SKM-1 treated with dmso at 0.1 percent for 144 hours (cell line): ENCODE data around the gene SP8.
A peak's percentile ranks its signal among the peaks of the same experiment; 100 is the strongest.
"Not testable (repeated sequence)": the region's sequence is repeated elsewhere in the genome, so short reads cannot be mapped to it uniquely, and the experiment has no call there.

Experiments
- DNase-seq: peaks from one replicate; lab custom pipeline; 2025; ENCODE audit not compliant: unreplicated experiment; lab: John Stamatoyannopoulos, UW

The SP8 gene

DNA sequence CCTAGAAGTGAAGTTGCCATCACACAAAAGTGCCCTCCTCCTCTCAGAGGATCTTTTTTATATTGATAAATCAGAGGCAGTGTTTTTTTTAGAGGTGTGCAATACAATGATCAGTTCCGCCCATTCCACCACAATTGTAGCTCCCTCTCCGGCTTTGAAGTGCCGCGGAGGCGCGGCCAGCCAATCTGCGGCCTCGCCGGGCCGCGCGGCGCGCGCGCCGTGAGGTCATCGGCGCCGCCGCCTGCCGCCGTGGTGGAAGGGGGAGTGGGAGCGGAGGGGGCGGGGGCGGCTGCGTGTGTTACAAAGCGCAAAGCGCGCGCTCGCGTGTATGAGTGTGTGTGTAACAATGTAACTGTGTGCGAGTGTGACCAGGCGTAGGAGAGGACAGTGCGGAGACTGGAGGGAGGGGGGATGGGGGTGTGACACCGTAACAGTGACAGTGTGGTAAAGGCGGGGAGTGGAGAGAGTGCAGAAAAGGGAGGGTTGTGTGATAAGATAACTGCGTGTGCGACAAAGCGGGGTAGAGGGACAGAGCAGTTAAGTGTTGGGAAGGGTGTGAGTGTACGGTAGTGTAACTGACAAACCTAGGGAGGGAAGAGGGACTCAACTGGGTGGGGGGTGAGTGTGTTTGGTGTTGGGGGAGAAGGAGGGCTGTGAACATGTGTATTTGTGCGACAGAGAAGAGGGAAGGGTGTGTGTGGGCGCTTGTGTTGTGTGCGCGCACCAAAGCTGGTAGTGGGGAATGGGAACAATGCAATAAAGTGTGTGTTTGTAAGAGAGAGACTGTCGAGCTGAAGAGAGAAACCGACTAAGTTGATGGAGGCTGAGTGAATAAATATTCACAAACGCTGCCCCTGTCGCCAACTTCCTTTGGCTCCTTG, at the start of gene SP8:
Gene SP8, minus strand, starts transcription at position 108 of the 881 bp plus-strand sequence. Its CDS starts 88 bp downstream, at position 20.
- no peak for DNase-seq

DNA sequence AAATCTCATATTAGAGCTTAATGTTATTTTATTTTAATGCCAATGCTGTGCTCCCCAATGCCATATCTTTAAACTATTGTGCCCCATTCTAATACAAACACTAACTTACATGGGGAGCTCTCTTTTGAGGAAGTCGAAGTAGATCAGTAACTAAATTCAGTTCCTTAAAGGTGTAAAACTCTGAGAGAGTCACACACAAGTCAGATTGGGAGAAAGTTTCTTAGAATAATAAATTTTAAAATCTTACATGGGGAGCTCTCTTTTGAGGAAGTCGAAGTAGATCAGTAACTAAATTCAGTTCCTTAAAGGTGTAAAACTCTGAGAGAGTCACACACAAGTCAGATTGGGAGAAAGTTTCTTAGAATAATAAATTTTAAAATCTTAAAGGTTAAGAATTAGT, 49.7 kb upstream of the SP8 start:
- not testable (repeated sequence) for DNase-seq

DNA sequence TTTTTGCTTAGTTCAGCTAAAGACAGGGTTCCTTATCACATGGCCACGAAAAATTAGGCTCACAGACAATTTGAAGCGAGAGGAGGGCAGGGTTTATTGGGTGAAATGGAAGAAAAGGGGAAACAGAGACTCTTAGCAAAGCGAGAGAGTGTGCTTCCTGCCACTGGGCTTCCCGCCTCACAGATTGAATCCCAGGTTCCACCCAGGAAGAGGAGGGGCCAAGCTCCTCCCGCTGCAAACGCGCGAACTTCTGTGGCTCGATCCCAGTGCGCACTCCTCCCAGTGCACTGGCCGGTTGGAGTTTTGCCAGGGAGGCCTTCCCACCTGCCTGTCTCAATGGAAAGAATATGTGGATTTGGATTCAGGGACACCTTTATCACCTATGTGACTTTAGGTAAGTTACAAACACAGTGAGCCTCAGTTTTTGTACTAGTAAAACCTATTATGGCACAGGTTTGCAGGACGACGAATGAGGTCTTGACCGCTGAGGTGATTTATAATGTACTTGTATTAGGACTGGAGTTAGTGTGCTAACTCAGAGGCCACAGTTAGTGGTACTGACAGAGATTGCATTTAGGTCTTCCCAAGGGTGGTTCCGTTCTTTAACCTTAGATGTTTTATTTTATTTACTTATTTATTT, 48.5 kb upstream of the SP8 start:
- DNase-seq = no peak

DNA sequence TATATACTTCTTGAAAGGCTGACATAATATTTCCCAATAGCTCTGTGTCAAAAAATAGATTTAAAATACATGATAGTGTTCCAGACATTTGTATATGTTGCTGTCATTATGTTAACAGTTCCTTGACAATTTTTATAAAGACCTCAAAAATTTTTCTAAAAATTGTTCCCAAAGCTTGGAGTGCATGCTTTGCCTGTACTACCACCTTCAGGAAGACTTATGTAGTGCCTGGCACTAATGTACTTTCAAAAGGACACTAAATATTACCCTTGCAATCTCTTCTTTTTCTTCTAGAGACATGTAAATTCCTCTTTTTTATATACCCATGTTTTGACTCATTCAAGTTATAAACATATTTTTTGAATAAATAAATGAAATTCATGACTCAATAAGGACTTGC, 48.0 kb upstream of the SP8 start:
- DNase-seq = no peak

DNA sequence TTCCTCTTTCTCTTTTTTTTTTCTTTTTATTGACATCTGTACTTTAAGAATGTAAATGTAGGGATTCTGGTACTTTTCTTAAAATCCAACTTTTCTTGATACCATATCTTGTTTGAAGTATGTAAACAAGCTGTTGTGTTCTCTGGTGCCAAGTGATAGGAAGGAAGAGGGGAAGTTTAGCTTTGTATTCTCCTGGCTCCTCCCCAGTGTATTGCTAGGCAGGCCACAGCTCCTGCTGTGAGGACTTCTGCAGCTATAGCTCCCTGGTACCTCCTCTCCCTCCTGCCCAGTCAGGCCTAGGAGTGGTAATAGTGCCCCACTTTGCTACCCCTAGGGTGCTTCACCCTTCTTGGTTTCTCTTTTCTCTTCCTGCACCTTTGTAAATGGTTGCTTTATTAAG, 45.3 kb upstream of the SP8 start:
- DNase-seq = no peak

DNA sequence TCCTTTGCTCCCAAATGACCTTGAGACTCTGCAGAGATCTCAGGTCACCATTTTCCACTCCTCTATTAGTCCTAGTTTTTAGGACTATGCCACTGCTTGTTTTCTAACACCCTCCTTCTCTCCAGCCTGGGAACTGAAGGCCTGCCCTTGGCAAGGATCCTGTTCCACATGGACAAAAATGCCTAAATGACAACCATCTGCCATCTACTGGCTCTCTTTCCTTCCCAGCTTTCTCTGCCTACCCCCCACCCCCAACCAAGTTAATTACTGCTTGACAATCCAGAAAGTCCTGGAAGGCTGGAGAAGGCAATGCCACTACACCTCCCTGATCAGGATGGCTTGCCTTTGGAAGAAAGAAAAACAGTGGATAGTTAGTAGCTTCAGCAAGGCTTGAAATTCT, 44.8 kb upstream of the SP8 start:
- DNase-seq = no peak

DNA sequence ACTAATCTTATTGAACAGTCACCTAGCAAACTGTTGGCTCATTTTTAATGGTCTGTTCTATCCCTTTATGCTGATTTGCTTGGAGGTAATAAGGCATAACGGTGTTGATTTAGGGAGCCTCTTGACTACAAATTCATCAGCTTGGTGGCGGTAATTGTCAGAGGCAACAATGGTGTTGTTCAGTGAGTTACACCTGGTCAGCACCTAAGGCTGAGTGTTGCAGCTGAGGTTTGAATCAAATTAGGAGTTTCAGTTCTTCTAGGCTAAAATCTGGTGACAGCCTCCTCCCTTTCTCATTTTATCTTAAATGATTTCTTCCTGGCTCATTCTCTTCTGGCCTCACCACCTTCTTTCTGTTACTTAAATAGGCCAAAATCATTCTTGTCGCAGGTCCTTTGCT, 42.3 kb upstream of the SP8 start:
- DNase-seq = no peak

DNA sequence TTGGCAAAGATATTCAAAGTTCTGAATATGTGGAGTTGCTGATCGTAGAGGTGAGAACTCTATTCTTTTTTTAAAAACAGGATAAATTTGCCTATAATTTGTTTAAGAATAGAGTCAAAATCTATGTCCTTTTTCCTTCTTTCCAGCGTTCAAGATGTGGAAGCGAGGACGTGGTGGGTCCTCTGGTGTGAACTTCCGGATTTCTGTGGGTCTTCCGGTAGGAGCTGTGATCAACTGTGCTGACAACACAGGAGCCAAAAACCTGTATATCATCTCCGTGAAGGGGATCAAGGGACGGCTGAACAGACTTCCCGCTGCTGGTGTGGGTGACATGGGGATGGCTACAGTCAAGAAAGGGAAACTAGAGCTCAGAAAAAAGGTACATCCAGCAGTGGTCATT, 40.5 kb upstream of the SP8 start:
- DNase-seq = no peak

DNA sequence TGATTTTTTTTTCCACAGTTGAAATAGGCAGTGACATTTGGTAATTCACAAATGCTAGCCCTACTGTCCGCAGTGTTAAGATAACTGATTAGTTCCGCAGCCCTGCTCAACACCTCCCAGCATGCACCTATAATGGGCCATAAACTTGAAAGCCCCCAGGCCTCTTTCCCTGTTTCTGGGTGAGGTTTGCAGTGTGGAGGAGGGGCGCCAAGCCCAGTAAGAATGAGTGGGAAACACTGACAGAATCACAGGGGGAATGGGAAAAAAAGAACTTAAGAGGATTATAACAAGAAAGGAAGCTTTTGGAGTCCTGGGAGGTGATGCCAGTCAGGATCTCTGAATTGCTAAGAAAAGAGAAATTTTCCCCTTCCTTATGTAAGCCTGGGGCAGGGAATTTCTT, 39.6 kb upstream of the SP8 start:
- DNase-seq = no peak

DNA sequence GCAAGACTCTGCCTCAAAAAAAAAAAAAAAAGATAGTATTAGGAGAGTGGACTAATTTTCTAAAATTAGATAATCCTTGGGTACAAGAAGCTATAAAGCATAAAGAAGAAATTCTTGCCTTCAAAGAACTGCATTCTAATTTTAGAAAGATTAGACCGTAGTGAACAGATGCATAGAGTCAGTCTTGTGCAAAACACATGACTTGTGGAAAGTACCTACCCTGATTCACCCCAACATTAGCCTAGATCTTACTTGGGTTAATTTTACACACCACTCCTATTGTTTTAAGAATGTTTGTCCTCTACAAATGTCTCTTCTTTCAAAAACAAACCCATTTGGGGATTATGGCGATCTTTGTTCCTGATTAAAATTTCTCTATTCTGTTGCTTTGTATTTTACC, 38.9 kb upstream of the SP8 start:
- no peak for DNase-seq

DNA sequence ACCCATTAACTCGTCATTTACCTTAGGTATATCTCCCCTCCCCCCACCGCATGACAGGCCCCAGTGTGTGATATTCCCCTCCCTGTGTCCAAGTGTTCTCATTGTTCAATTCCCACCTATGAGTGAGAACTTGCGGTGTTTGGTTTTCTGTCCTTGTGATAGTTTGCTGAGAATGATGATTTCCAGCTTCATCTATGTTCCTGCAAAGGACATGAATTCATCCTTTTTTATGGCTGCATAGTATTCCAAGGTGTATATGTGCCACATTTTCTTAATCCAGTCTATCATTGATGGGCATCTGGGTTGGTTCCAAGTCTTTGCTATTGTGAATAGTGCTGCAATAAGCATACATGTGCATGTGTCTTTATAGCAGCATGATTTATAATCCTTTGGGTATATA, 34.7 kb upstream of the SP8 start:
- DNase-seq = not testable (repeated sequence)

DNA sequence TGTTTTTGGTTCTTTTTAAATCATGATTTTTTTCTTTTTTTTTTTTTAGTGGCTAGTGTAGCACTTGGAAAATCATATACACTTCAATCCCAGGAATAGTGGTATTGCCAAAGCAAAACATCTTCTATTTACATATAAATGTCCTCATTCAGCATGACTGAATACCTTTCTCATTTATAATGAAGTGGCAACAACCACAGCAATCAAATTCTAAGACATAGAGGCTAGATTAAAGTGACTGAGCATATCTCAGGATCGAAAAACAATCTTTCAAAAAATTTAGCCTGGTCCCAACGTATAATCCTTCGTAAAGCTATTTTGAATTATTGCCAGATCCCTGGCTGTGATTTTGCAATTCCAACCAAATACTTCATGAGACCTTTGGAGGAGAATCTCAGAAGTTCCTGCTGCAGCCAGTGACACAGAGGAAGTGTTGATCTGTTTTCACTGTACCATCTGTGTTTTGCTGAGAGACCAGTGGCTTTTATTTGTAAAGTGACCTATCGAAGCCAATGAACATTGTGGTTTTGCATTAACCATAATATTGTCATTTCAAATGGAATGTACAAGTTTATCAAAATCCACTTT, 29.8 kb upstream of the SP8 start:
- DNase-seq = no peak

DNA sequence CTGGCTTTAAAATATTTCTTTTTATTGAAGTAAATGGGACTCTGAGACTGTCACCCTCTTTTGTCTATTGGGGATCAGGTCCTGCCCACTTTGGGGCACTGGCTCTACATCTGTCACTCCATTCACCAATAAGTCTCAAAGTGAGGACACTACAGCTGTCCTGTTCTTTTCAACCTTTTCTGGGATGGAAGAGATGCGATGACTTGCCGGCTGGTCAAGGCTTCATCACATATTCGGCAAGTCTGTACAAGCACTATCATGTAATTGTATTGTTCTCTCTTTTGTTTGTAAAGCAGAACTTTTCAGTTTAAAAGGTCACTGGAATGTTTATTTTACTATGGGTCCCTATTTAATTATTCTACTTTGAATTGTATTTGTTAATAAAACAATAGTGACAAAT, 17.7 kb upstream of the SP8 start:
- DNase-seq = no peak

DNA sequence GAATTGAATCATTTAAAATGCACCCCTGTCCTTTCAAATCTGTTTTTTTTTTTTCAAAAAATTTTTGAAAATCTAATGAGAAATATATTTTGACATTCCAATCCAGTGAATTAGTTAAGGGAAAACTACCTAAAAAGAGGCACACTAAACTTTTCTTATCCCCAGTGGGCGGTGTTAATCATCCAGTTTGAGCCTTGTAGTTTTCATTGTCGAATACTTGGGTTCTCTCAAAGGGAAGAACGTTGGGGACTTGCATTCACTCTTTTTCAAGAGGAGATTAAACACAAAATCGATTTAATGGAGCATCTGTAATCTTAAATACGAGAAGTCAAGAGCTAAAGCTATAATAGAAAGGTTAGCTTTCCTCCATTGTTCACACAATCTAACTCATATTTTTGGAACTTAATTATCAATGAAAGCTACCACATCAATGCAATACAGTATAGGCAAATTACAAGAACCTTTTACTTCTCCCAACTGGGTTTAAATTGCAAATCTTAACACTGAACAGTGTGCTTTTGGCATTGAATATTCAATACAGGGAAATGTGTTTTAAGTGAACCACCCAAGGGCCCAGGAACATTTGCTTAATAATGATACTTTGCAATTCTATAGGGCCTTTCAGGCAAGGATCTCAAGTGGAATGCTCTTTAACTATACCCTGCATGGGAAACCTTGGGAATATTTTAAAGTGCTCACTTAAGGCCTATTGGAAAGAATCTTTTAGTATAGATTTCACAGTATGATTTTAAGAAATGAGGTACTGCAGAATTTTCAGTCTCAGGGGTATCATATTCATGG, 13.1 kb upstream of the SP8 start:
- no peak for DNase-seq

DNA sequence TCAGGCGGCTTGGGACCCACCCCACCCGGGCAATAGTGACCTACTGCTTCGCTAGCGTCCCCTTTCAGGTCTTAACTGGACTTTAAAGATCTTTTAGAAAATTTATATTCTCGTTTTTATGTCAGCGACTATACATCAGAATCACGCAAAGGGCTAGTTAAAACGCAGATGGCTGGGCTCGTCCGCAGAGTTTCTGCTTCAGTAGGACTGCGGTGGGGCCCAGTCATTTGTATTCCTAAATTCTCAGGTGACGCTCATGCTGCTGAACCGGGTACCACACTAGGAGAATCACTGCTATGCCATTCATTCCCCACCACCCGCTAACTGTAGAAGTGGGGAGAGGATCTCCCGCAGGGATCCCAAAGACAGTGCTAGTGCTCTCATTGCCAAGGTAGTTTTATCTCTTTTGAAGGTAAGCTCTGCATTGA, 12.0 kb upstream of the SP8 start:
- no peak for DNase-seq

DNA sequence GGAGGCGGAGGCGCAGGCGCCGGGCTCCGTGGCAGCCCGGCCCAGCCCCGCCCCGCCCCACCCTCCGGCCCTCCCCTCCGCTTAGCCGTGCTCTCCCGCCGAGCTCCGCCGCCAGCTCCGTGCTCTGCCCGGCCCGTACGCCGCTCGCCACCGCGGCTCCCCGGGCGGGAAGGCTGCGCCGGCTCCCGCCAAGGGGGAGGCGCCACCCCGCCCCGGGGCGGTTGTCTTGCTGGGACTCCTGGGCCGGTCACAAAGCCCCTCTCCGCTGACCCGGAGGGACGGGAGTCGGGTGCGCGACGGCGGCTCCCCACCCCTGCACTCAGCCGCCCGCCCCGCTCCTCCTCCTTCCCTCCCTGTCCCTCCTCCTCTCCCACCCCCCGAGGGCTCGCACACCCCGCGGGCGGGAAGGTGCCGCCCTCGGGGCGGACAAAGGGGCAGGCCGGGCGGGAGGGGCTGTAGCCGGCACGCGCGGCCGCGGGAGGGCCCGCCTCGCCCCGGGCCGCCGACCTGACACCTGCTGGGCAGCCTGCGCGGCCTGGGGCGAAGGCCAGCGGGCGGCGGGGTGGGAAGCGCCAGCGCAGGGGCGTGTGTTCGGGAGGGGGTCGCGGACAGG, 11.5 kb upstream of the SP8 start:
- no peak for DNase-seq

DNA sequence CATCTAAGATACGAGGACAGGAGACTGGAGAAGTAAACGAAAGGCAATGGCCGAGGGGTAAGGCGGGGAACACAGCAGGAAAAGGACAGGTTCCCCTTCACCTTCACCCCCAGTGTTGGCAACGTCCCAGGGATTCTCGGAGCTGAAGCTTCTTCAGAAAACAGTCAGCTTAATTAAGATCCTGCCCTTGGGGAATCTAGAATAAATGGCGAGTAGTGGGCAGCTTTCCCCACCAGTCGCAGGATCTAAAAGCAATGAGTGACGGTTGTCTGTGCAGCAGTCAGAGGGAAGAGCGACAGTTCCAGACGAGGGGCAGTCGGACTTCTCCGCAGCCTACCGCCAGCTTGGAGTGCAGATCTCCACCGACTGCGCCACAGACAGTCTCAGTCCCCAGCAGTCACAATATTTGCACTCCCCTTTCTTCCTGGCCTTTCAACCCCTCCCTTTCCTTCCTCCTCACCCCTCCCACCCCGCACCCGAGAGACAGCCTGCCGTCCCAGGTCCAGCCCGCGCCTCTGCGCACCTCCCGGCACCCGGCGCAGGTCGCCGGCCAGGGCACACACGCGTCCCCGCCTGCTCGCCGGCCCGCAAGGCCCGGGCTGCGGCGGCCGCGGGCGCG, 10.9 kb upstream of the SP8 start:
- peak; percentile 45 for DNase-seq

DNA sequence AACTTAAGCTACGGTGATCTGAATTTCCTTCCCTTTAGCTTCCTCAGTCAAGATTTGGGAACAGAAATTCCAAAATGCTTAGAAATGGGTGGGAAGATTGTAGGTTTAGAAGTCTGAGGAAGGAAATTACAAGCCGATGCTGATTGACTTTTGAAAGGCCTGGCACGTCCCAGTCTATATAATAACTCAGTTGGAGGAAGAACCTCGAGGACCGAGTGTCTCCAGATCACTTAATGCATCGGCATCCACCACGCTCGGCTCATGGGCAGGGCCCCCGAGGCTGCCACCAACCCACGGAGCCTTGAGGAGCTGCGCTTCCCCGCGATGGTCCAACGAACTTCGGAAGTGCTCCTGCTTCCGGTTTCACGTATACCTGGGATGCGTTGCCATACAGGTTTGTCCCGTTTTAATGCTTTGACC, 10.4 kb upstream of the SP8 start:
- no peak for DNase-seq

DNA sequence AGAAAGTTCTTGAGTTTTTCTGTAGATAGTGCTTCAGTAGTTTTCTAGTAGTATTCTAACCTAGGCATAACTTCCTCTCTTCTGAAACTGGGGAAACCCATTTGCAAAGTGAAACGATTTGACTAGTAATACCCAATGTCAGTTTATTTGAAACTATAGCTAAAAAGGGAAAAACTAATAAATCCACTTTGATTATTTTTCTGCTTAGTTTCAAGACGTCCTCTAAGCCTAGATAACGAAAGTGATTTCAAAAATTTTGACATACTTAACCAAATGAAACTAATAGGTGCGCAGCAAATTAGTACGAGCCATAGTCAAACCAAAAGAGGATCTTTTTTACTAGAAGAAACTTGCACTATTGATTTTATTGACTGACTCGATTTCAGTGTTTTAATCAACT, 9.8 kb upstream of the SP8 start:
- DNase-seq = no peak

DNA sequence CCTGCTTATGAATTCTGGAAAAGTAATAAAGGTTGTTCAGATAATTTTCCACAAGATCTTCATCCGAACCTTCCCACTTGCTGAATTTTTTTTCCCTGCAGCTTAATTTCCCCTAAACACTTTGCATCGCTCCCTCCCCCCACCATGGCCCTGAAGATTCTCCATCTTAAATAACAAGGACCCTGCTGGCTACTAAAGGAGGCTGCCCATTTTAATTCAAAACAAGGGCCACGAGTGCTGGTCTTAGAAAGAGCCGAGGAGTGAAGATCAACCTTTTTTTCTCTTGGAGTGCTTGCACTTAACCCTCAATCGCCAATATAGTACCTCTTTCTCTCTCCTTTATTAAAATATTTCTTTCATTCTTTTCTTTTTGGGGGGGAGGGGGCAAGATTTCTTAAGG, 9.2 kb upstream of the SP8 start:
- no peak for DNase-seq

DNA sequence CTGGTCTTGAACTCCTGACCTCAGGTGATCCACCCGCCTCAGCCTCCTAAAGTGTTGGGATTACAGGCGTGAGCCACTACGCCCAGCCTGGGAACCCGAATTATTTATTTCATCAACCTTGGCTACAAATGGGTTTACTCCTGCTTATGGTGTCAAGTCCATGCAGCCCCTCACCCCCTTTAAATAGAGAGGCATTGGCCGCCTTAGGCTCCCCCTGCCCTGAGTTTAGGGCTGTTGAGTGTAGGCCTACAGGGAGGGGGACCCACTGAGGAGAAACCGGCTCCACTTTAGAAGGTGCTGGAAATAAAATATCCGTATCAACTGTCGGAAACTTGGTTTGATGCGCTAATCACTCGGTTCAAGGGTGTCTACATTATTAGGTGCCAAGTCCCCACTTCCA, 8.7 kb upstream of the SP8 start:
- DNase-seq = no peak
